DMS79 treated with DMSO at 0.1 percent for 48 hours (cell line): Measurements from ENCODE around the gene GPN1.
"Not testable (repeated sequence)": the region's sequence is repeated elsewhere in the genome, so short reads cannot be mapped to it uniquely, and the experiment has no call there.

Experiments
- DNase-seq: peaks from one replicate; lab custom pipeline; 2025; lab: John Stamatoyannopoulos, UW

Gene GPN1

DNA sequence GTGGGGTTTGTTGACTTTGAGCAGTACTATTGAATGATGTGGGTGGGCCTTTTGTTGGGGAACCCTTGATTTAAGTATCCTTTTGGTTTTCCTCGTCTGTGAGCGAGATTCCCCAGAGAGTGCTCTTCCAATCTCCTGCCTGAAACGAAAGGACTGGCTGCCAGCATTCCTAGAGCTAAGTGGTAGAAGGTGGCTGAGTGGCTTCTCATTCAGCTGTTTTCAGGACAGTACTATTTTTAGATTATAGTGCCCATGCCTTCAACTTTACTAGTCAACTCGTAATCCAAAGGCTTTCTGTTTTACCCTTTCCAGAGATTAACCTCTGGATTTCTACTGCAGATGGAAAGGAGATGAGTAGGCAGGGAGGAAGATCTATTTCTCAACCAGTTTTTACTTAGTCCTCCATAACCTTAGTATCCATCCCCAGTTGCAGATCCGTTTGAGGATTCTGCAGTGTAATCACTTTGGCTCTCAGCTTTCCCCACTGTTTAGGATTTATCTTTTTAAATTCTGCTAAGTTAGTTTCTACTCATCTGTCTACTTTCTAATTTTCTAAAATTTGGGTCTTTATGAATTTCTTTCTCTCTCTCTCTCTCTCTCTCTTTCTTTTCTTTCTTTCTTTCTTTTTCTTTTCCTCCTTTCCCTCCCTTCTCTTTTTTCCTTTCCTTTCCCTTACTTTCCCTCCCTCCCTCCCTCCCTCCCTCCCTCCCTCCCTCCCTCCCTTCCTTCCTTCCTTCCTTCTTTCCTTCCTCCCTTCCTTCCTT lies 44.1 kb downstream of the GPN1 start:
- no peak for DNase-seq

DNA sequence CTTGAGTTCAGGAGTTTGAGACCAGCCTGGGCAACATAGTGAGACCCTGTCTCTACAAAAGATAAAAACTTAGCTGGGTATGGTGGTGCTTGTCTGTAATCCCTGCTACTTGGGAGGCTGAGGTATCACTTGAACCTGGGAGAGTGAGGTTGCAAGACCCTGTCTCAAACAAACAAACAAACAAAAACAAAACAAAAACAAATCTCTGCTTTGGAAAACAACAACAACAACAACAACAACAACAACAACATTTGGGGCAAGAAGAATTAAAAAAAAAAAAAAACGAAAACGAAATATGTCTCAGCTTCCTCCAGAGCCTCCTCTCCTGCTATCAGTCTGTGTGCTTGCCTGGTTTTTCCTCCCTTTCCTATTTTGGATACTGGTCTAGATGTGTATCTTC lies 51.7 kb downstream of the GPN1 start:
- no peak for DNase-seq

DNA sequence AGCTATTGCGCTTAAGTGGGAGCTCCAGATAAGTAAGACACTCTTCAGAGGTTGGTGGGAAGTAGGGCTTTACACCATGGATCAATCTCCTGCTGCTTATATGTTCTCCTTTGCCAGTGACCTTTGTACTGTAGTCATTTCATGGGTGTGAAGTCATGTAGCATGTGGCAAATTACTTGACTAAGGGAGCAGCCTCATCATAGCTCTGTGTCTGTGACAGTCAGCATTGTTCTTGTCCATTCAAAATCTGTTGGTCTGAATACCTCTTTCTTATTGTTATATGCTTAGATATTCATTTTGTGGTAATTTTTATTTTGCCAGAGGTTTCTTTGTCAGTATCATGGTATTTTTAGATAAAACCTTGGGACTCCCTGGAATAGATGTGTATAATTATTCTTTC lies 53.0 kb downstream of the GPN1 start:
- DNase-seq, result no peak

DNA sequence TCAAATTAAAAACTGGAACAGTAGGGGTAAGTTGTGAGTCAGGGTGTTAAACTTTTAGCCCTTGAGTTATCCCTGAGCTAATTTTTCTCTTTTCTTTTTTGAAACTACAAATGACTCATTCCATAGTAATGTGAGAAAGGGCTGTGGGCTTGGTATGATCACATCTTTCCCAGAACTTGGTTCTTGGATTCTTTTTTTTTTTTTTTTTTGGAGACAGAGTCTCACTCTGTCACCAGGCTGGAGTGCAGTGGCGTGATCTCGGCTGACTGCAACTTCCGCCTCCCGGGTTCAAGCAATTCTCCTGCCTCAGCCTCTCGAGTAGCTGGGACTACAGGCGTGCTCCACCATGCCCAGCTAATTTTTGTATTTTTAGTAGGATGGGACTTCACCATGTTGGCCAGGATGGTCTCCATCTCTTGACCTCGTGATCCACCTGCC lies 53.5 kb downstream of the GPN1 start:
- DNase-seq, result not testable (repeated sequence)

DNA sequence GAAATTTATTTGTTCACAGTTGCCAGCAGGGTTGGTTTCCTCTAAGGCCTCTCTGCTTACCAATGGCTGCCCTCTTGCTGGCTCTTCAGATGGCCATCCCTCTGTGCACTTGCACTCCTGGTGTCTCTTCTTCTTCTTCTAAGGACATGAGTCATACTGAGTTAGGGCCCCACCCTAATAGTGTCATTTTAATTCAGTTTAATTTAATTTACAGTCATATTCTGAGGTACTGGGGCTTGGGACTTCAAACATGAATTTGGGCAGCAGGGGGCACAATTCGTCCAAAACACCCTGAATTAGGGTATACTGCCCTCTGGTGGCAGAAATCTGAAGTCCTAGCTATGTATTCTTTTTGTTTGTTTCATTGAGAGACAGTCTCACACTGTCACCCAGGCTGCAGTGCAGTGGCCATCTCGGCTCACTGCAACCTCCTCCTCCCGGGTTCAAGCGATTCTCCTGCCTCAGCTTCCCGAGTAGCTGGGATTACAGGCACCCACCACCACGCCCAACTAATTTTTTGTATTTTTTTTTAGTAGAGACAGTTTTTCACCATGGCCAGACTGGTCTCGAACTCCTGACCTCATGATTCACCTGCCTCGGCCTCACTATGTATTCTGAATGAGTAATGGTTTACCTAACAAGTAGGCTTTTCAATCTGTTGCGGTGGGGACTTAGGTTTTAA lies 54.7 kb downstream of the GPN1 start:
- peak; percentile 81 for DNase-seq

DNA sequence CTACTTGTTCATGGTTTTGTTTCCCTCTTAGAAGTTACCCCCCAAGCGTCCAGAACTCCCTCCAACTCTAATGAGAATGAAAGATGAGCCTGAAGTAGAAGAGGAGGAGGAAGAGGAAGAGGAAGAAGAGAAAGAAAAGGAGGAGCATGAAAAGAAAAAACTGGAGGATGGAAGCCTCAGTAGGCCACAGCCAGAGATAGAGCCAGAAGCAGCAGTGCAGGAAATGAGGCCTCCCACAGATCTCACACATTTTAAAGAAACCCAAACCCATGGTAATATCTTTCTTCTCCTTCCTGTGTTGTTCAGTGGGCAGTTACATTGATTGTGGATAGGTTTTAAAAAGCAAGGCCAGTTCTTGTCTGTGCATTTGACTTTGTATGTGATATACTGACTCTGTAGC lies 56.2 kb downstream of the GPN1 start:
- DNase-seq, result not testable (repeated sequence)

DNA sequence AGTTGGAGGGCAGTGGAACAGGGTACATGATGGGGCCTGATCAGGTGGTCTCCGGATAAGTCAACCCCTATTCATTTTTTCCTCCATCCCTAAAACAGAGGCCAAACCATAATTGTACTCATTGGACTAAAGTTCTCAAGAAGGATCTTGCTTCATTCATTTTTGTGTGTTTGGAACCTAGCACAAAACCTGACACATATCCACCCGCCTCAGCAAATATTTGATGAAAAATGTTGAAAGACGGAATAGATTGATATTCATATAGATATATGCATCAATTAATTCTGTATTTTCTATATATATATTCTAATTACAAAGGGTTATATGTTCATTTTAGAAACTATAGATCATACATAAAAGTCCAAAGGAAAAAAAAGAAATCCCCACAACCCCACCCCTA lies 56.7 kb downstream of the GPN1 start:
- DNase-seq, result no peak

DNA sequence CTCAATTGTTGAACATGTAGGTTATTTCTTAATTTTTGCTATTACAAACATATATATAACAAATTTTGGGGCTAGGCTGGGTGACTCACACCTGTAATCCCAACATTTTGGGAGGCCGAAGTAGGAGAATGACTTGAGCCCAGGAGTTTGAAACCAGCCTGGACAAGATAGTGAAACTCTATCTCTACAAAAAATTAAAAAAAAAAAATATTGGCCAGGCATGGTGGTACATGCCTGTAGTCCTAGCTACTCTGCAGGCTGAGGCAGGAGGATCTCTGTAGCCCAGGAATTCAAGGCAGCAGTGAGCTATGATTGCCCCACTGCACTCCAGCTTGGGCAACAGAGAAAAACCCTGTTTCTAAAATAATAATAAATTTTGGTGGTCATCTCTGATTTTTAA lies 58.4 kb downstream of the GPN1 start:
- no peak for DNase-seq

DNA sequence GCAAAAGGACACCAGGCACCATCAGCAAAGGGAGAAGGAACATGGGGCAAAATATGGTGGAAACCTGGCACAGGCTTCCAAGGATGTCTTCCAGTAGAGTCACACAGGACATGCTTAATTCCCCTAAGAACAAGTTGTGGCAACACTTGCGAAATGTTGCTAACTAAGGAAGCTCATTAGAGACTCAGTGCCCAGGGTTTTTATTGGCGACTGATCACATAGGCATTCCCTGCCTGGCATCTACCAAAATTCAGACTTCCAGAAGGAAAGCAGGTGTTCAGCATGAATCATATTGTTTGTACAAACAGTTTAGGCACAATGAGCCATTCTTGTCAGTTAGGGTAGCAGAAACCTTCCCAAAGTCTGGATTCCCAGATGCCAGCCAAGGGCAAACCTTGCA lies 60.6 kb downstream of the GPN1 start:
- no peak for DNase-seq

DNA sequence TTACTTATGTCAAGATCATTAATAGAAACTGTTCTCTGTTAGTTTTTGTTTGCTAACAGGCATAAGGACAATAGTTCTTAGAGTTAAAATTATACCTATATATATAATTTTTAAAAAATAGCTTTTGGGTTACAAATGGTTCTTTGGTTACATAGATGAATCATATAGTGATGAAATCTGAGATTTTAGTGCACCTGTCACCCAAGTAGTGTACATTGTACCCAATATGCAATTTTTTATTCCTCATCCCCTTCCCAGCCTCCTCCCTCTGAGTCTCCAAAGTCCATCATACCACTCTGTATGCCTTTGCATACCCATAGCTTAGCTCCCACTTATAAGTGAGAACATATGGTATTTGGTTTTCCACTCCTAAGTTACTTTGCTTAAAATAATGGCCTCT lies 61.2 kb downstream of the GPN1 start:
- no peak for DNase-seq

DNA sequence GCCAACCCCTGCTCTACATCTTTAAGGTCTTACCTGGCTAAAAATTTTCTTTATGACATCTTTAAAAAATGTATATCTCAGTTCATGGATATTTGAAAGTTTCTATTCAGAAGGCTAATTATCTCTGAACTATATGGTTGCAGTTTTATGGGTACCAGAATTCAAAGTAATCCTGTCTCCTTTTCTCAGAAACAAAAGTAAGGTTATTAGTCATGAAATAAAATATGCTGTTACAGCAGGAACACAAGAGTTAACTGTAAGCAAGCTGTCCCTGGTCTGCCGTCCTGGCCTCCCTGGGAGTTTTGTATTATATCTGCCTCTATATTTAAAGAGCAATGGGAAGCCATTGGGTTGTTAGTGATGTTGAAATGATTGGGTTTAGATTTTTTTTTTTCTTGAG lies 68.8 kb downstream of the GPN1 start:
- DNase-seq, result no peak
